SW 1271 (cell line): ENCODE data around the gene P2RX4.
"Not testable (repeated sequence)": the region's sequence is repeated elsewhere in the genome, so short reads cannot be mapped to it uniquely, and the experiment has no call there.

Experiments
- DNase-seq, 2 experiments: peaks; one replicate each; lab custom pipeline; 2025; lab: John Stamatoyannopoulos, UW

Gene P2RX4

GRCh38 chr12:121241156-121241970 is 31.4 kb downstream of the P2RX4 start:
- DNase-seq = no peak

DNA sequence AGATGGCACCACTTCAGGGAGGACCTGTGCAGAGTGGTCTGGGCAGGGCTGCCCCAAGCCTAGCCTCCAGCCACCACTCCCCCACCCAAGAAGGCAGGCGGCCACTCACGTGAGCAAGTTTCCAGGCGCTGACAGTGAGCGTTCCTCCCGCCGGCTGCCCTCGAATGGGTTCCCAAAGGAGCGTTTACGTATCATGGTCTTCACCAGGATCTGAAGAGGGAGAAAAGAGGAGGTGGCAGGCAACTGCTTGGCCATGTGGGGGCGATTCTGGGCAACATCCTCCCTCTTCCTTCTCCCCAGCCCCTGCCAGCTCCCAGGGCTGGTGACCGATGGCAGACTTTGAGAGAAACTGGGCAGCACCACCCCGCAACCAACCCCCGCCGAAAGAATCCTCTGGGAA is 35.1 kb downstream of the P2RX4 start:
- DNase-seq = no peak

GRCh38 chr12:121245951-121246350 is 36.0 kb downstream of the P2RX4 start:
- no peak for DNase-seq

GRCh38 chr12:121246893-121247557 is 37.1 kb downstream of the P2RX4 start:
- DNase-seq = no peak

- DNase-seq = no peak
Observed at GRCh38 chr12:121248622-121249021, 38.7 kb downstream of the P2RX4 start.

GRCh38 chr12:121250359-121250758 is 40.4 kb downstream of the P2RX4 start:
- DNase-seq = no peak

GRCh38 chr12:121251838-121252237 is 41.9 kb downstream of the P2RX4 start:
- no peak for DNase-seq

- DNase-seq = no peak
Observed at GRCh38 chr12:121252712-121253345, 42.9 kb downstream of the P2RX4 start.

- DNase-seq = no peak
Observed at GRCh38 chr12:121253638-121254335, 43.9 kb downstream of the P2RX4 start.

- no peak for DNase-seq
Observed at GRCh38 chr12:121255433-121255832, 45.5 kb downstream of the P2RX4 start.

DNA sequence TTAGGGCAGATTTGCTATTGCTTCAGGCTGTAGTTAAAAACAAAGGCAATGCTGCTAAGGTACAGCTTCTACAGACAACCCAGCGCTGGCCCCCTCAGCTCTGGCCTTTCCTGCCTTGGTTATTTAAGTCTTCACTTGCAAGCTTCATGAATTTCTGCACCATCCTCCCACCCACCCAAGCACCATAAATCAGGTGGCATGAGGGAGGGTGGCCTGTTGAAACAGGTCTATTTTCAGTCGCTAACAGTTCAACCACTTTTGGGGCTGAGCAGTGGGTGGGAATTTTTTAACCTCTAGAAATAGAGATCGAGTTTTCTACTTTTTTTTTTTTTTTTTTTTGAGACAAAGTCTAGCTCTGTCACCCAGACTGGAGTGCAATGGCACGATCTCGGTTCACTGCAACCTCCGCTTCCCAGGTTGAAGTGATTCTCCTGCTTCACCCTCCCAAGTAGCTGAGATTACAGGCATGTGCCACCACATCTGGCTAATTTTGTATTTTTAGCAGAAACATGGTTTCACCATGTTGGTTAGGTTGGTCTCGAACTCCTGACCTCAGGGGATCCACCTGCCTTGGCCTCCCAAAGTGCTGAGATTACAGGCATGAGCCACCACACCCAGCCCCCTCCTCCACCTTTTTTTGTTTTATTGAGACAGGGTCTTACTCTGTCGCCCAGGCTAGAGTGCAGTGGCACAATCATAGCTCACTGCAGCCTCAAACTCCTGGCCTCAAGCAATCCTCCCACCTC is 47.9 kb downstream of the P2RX4 start:
- DNase-seq = not testable (repeated sequence)

DNA sequence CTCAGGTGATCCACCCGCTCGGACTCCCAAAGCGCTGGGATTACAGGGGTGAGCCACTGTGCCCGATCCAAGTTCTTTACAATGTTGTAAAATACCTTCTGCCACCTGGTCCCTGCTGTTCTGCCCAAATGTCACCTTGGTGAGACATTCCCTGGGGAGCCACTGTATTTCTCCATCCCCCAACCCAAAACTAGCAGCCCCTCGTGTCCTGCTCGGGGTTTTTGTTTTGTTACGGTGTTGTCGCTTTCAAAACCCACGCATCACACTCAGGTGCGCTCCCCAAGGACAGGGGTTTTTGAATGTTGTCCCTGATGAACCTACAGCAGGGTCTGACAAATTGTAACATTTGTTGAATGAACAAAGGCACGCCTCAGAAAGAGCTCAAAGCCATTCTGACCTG is 49.1 kb downstream of the P2RX4 start:
- DNase-seq = no peak

DNA sequence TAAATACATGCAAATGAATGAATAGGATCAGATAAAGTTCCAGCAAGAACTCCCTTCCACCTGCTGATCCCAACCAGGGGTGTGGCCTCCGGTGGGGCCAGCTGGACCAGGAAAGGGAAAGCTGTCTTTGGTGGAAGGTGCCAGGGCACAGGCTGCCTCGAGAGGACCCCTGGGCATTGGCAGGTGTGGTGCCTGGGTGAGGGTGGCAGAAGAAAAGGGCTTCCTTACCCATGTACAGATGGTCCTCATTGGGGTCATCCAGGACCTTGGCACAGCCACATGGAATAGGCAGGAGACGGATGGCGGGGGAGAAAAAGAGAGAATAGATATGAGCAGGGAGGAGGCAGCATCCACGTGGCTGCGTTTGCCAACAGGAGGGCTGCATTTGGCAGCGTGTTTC is 50.2 kb downstream of the P2RX4 start:
- no peak for DNase-seq

DNA sequence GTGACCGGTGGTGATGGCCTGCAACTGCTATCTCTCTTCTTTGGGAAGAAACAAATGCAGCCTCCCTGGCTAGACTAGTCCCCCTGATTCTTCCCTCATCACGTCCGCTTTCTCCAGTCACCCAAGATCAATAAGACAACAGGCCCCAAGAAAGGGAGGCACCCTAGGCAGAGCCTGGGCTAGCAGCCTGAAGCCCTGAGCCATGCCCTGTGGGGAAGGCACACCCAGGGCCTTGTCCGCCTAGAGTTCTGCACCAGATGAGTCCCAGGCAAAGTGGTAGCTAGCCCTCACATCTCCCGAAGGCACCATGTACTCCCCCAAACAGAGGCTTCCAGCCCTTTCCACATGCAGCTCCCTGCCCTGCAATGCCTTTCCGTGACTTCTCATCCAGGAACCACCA is 51.5 kb downstream of the P2RX4 start:
- no peak for DNase-seq

- no peak for DNase-seq
Observed at GRCh38 chr12:121263206-121263935, 53.4 kb downstream of the P2RX4 start.

DNA sequence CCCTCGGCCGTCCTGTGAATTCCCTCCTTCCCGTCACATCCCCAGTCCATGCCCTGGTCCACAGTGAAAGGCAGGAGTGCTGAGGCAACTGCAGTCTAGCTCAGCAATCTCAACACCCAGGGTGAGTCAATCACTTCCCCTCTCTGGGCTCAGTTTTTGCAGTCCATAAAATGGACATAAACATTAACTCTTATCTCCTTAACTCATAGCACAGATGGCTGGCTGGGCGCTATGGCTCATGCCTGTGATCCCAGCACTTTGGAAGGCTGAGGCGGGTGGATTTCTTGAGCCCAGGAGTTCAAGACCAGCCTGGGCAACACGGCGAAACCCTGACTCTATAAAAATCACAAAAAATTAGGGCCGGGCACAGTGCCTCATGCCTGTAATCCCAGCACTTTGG is 54.2 kb downstream of the P2RX4 start:
- DNase-seq = no peak

DNA sequence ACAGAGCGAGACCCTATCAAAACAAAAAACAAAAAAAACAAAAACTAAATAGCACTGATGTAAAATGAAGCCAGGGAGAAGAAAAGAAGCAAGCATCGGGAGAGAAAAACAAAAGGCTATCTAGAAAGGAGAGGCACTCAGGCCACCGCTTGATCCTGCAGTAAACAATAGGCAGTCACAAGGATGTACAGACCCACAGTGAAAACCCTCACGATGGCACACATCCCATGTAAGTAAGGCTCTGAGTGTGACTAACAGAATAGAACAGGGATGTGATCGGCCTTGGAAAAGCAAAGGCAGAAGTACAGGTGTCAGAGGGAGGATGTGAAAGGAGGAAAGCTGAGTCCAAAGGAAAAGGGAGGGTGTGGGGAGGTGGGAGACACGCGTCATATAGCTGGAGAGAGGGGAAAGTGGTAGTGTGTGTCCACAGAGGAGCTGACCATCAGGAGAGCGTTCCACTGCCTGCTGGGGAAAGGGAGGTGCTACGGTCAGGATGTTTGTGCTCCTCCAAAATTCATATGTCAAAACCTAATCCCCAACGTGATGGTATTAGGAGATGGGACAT is 55.1 kb downstream of the P2RX4 start:
- no peak for DNase-seq

- no peak for DNase-seq
Observed at GRCh38 chr12:121267822-121268221, 57.9 kb downstream of the P2RX4 start.

GRCh38 chr12:121273364-121273896 is 63.5 kb downstream of the P2RX4 start:
- no peak for DNase-seq

DNA sequence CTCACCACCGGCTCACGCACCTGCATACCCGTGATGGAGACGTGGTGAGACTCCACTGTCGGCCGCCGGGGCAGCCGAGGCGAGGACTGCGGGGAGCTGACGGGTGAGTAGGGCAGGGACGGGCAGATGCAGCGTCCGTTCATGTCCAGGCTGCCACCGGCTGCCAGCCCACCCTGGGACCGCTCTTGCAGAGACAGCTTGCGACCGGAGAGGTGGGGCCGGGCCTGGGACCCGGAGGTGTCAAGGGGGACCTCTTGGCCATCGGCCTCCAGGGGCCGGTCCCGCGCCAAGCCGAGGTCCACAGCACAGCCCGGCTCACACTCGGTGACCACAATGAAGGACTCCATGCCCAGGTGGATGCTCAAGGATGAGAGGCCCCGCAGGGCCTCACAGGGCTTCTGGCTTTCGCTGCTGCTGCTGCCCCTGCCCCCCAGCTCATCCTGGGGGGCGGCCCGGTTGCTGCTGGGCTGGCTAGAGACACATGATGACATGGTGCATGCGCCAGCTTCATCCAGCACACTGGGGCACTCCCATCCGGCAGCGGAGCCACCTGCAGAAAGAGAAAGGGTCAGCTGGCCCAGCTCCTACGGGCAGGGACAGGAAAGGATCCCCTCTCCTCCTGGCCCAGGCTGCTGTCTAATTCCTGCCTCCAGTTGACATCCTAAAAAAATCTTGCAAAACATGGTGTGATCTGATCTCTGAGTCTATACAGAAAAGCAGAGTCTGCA is 64.3 kb downstream of the P2RX4 start:
- no peak for DNase-seq
